Measurements from ENCODE around the gene CENPN.

DNA sequence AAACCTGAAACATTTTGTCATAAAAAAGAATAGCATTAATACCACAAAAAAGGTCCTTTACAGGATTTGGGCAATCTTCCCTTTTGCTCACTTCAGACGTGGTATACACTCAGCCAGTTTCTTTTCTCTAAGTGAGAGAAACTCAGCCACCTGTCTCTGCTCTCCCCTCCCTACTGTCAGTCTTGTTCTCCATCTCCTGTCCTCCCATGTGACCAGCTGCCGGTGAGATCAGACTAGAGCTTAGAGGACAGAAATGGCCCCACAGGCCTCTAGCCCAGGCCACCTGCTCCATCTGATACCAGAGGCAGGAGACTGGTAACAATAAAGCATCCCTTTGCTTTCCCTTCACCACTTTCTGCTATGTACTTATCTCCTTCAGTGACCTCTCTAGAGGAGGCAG lies 35.2 kb upstream of the CENPN start:
- TF ChIP-seq, protein P1, sequence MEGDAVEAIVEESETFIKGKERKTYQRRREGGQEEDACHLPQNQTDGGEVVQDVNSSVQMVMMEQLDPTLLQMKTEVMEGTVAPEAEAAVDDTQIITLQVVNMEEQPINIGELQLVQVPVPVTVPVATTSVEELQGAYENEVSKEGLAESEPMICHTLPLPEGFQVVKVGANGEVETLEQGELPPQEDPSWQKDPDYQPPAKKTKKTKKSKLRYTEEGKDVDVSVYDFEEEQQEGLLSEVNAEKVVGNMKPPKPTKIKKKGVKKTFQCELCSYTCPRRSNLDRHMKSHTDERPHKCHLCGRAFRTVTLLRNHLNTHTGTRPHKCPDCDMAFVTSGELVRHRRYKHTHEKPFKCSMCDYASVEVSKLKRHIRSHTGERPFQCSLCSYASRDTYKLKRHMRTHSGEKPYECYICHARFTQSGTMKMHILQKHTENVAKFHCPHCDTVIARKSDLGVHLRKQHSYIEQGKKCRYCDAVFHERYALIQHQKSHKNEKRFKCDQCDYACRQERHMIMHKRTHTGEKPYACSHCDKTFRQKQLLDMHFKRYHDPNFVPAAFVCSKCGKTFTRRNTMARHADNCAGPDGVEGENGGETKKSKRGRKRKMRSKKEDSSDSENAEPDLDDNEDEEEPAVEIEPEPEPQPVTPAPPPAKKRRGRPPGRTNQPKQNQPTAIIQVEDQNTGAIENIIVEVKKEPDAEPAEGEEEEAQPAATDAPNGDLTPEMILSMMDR (conservative IDR thresholded peaks at IDR 0.05 in 1 of 2, IDR thresholded peaks at IDR 0.05 in 1 of 2; ENCODE audit: extremely low read depth in 1 of 2, insufficient read depth in 1 of 2, low read depth in 1 of 2, low read length in 2 of 2) = no peak
- no peak for TF ChIP-seq EZH2 (IDR thresholded peaks at IDR 0.05; ENCODE audit: borderline replicate concordance, low read length)
